ENCODE measurements around the gene CCDC134. TPM values are rescaled to one million over a fixed set of nuclear protein-coding genes. Genes with fewer than 3 reads are reported as not detected.
"Not testable (repeated sequence)": the region's sequence is repeated elsewhere in the genome, so short reads cannot be mapped to it uniquely, and the experiment has no call there.

CCDC134 gene
- total and polyA plus RNA-seq, 2 experiments from 2014 or later: 4.1 to 7.2 TPM

DNA sequence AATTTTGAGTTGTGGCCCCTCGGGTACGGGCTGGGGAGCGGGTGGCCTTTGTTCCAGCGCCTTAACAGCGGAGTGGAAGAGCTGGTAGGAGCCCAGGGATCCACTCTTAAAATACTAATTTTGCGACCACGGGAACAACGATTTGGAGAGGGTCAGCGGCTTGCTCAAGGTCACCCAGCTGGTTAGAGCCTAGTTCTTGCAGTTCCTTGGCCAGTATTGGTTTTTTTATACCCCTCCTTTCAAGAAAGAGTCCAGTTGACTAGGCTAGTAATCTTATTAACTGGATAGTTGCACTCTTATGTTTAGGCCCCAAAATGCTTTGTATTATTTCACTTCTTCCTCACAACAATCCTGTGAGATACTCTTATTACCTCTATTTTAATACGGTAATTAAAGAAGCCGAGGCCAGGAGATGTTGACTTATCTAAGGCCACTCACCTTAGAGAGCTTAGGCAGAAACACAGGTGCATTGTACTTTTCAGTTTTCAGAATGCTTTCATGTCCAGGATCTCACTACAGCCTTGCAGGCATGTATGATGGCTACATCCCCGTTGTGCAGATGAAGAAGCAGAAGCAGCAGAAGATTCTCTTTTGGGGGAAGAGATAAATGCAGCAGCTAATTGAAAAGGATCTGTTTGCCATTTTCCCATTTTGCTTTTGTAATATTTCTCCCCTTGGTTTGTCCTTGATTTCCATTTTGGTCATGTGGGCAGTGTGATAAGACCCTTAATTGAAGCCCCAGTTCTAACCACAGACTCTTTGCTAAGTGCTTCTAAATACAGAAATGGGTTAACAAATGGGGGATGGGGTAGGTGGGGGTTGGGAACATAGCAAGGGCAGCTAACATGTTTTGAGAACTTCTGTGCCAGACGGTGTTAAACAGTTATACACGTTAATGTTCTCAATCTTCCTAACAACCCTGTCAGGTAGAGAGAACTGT is 33.8 kb downstream of the CCDC134 start:
- Histone ChIP-seq H4K20me1 (ENCODE audit: insufficient read depth, poor library complexity, severe bottlenecking) (peaks cover 25% of the 10 kb centered on the region), H3K4me1 (ENCODE audit: insufficient read depth) (peaks cover 14% of the 10 kb centered on the region), H3K79me2 (peaks cover 62% of the 10 kb centered on the region), H3K27ac (peak overlapping the region; percentile 96), H3K9me3 (ENCODE audit: low read depth) (no peaks in the 10 kb centered on the region), H3K36me3 (replicated peaks; ENCODE audit: insufficient read depth, low read depth) (no peaks in the 10 kb centered on the region), H2AFZ (no peak overlapping the region), H3K4me3 (peak overlapping the region; percentile 93), H3K4me2 (peak overlapping the region; percentile 87), H3K9me2 (replicated peaks; ENCODE audit: insufficient read depth) (no peaks in the 10 kb centered on the region), H3K27me3 (no peaks in the 10 kb centered on the region)
- WGBS (ENCODE audit: low lambda C conversion rate, missing lambda C conversion rate): 12% methylated on average over 14 of the region's 14 CpGs
- DNase-seq (ENCODE audit: low spot score): no peak
- no peak for TF ChIP-seq EZH2phosphoT487 (IDR thresholded peaks at IDR 0.05; ENCODE audit: low read depth, severe bottlenecking, unreplicated experiment)
- TF ChIP-seq EZH2 (IDR thresholded peaks at IDR 0.05; ENCODE audit: borderline replicate concordance): no peak
- TF ChIP-seq, protein P1, sequence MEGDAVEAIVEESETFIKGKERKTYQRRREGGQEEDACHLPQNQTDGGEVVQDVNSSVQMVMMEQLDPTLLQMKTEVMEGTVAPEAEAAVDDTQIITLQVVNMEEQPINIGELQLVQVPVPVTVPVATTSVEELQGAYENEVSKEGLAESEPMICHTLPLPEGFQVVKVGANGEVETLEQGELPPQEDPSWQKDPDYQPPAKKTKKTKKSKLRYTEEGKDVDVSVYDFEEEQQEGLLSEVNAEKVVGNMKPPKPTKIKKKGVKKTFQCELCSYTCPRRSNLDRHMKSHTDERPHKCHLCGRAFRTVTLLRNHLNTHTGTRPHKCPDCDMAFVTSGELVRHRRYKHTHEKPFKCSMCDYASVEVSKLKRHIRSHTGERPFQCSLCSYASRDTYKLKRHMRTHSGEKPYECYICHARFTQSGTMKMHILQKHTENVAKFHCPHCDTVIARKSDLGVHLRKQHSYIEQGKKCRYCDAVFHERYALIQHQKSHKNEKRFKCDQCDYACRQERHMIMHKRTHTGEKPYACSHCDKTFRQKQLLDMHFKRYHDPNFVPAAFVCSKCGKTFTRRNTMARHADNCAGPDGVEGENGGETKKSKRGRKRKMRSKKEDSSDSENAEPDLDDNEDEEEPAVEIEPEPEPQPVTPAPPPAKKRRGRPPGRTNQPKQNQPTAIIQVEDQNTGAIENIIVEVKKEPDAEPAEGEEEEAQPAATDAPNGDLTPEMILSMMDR (IDR thresholded peaks at IDR 0.05; ENCODE audit: poor library complexity): no peak

DNA sequence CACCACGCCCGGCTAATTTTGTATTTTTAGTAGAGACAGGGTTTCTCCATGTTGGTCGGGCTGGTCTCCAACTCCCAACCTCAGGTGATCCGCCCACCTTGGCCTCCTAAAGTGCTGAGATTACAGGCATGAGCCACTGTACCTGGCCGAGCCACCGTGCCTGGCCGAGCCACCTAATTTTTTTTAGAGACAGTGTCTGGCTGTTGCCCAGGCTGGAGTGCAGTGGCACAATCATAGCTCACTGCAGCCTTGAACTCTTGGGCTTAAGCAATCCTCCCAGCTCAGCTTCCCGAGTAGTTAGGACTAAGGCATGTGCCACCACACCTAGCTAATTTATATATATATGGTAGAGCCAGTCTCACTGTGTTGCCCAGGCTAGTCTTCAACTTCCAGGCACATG is 35.0 kb downstream of the CCDC134 start:
- Histone ChIP-seq H3K79me2 (peaks cover 74% of the 10 kb centered on the region), H3K27ac (peak overlapping the region; percentile 37), H3K4me1 (ENCODE audit: insufficient read depth) (peaks cover 19% of the 10 kb centered on the region), H4K20me1 (ENCODE audit: insufficient read depth, poor library complexity, severe bottlenecking) (peaks cover 35% of the 10 kb centered on the region), H3K4me2 (peak overlapping the region; percentile 87)
- H3K4me3 ChIP-seq; H2AFZ ChIP-seq; H3K27me3 ChIP-seq; H3K36me3 ChIP-seq (replicated peaks; ENCODE audit: insufficient read depth, low read depth); DNase-seq (ENCODE audit: low spot score); H3K9me2 ChIP-seq (replicated peaks; ENCODE audit: insufficient read depth); H3K9me3 ChIP-seq (ENCODE audit: low read depth): not testable (repeated sequence)
- WGBS (ENCODE audit: low lambda C conversion rate, missing lambda C conversion rate): 90% methylated on average over 8 of the region's 8 CpGs

DNA sequence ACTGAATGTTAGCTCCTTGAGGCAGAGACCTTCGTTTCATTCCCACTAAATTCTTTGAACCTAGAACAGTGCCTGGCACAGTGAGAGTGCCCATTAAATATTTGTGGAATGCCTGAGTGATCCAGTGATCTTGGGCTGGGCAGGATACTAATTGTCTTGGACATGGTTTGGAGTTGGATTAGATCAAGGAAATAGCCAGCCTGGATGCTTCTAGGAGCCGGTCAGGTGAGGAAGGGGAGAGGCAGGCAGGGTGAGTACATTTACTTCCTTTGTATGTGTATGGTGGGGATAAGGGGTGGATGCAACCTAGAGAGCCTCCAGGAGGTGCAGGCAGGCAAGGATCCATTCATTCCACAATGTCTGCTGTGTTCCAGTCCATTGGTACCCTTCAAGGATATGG is 36.1 kb downstream of the CCDC134 start:
- peaks cover 46% of the 10 kb centered on the region for H4K20me1 ChIP-seq (ENCODE audit: insufficient read depth, poor library complexity, severe bottlenecking)
- no peak overlapping the region for H3K4me3 ChIP-seq
- peak overlapping the region; percentile 37 for H3K27ac ChIP-seq
- WGBS (ENCODE audit: low lambda C conversion rate, missing lambda C conversion rate): 72% methylated on average over 2 of the region's 2 CpGs
- H2AFZ ChIP-seq: no peak overlapping the region
- H3K36me3 ChIP-seq (replicated peaks; ENCODE audit: insufficient read depth, low read depth): no peaks in the 10 kb centered on the region
- peaks cover 85% of the 10 kb centered on the region for H3K79me2 ChIP-seq
- H3K27me3 ChIP-seq: no peaks in the 10 kb centered on the region
- peak overlapping the region; percentile 87 for H3K4me2 ChIP-seq
- DNase-seq (ENCODE audit: low spot score): no peak
- H3K9me2 ChIP-seq (replicated peaks; ENCODE audit: insufficient read depth): no peaks in the 10 kb centered on the region
- TF ChIP-seq, protein P1 (IDR thresholded peaks at IDR 0.05; ENCODE audit: poor library complexity): no peak
- no peak for TF ChIP-seq EZH2 (IDR thresholded peaks at IDR 0.05; ENCODE audit: borderline replicate concordance)
- no peak for TF ChIP-seq EZH2phosphoT487 (IDR thresholded peaks at IDR 0.05; ENCODE audit: low read depth, severe bottlenecking, unreplicated experiment)
- H3K4me1 ChIP-seq (ENCODE audit: insufficient read depth): peaks cover 30% of the 10 kb centered on the region
- no peaks in the 10 kb centered on the region for H3K9me3 ChIP-seq (ENCODE audit: low read depth)

DNA sequence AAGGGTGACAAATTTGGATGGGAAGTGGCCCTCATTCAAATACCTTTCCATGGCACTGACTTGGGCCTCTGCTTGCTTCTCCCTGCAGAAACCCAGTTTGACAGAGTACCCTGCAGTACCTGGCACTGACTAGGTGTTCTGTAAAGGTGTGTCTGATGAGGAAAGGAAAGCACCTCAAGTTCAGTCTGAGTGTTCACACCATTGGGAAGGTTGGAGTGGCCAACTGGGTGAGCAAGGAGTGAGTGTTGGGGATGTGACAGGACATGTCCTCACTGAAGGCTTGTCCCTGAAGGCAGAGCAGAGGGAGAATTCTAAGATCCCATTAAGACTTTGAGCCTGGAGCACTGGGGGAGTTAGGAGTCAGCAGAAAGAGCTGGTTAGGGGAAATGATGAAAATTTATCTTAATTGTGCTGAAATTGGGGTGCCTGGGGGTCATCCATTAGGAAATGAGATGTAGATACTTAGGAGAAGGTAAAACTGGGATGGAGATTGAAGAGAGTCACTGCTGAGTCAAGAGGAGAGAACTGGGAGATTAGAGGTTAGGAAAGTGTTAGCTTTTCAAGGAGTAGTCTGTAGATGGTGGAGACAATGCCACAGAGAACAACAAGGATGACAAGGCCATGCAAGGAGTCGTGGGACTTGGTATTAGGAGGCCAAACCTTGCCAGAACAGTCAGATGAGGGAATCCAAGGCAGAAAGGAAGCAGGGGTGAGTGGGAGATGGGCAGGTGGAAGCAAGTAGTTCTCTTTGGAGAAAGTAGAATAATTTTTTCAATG is 38.6 kb downstream of the CCDC134 start:
- H3K4me3 ChIP-seq: no peak overlapping the region
- WGBS (ENCODE audit: low lambda C conversion rate, missing lambda C conversion rate): 80% methylated on average over 1 of the region's 1 CpG
- H3K4me1 ChIP-seq (ENCODE audit: insufficient read depth): peaks cover 47% of the 10 kb centered on the region
- H3K4me2 ChIP-seq: no peak overlapping the region
- no peaks in the 10 kb centered on the region for H3K9me3 ChIP-seq (ENCODE audit: low read depth)
- TF ChIP-seq, protein P1 (IDR thresholded peaks at IDR 0.05; ENCODE audit: poor library complexity): no peak
- TF ChIP-seq EZH2 (IDR thresholded peaks at IDR 0.05; ENCODE audit: borderline replicate concordance) (no peak), EZH2phosphoT487 (IDR thresholded peaks at IDR 0.05; ENCODE audit: low read depth, severe bottlenecking, unreplicated experiment) (no peak)
- no peaks in the 10 kb centered on the region for H3K27me3 ChIP-seq
- H3K79me2 ChIP-seq: peaks cover 100% of the 10 kb centered on the region
- no peak overlapping the region for H2AFZ ChIP-seq
- peaks cover 62% of the 10 kb centered on the region for H4K20me1 ChIP-seq (ENCODE audit: insufficient read depth, poor library complexity, severe bottlenecking)
- no peaks in the 10 kb centered on the region for H3K9me2 ChIP-seq (replicated peaks; ENCODE audit: insufficient read depth)
- H3K27ac ChIP-seq: peak overlapping the region; percentile 52
- H3K36me3 ChIP-seq (replicated peaks; ENCODE audit: insufficient read depth, low read depth): no peaks in the 10 kb centered on the region
- no peak for DNase-seq (ENCODE audit: low spot score)

Data from hepatocyte (in vitro differentiated cells).